GM21619 (cell line): ENCODE measurements around the gene CCDC200.
"Not testable (repeated sequence)": the region's sequence is repeated elsewhere in the genome, so short reads cannot be mapped to it uniquely, and the experiment has no call there.

Source experiments
- ATAC-seq: cut with Tn5 transposase; IDR thresholded peaks from one replicate; pipeline ENCODE4 v1.9.1; 2021; ENCODE audit not compliant: unreplicated experiment

CCDC200 gene

GRCh38 chr17:43228020-43228782, at the start of gene CCDC200:
CCDC200 (minus strand) TSS chr17:43228623; CDS start chr17:43228554, 69 bp downstream.
- not testable (repeated sequence) for ATAC-seq

GRCh38 chr17:43272914-43273313, 44.5 kb upstream of the CCDC200 start:
- ATAC-seq: not testable (repeated sequence)

GRCh38 chr17:43272483-43272882, 44.1 kb upstream of the CCDC200 start:
- not testable (repeated sequence) for ATAC-seq

GRCh38 chr17:43270552-43271504, 42.4 kb upstream of the CCDC200 start:
- ATAC-seq: not testable (repeated sequence)

- ATAC-seq: not testable (repeated sequence)
Measured at GRCh38 chr17:43246456-43246855, 18.0 kb upstream of the CCDC200 start.

GRCh38 chr17:43240596-43241352, 12.4 kb upstream of the CCDC200 start:
- ATAC-seq: not testable (repeated sequence)

GRCh38 chr17:43239597-43239996, 11.2 kb upstream of the CCDC200 start:
- ATAC-seq: not testable (repeated sequence)

GRCh38 chr17:43233877-43234276, 5.5 kb upstream of the CCDC200 start, which contains the start of gene RNU2-1:
RNU2-1 (minus strand) TSS chr17:43233977.
- not testable (repeated sequence) for ATAC-seq

GRCh38 chr17:43233263-43233662, 4.8 kb upstream of the CCDC200 start:
- not testable (repeated sequence) for ATAC-seq

- ATAC-seq: not testable (repeated sequence)
Measured at GRCh38 chr17:43232021-43232699, 3.7 kb upstream of the CCDC200 start.

GRCh38 chr17:43231205-43232020, 3.0 kb upstream of the CCDC200 start:
- ATAC-seq: not testable (repeated sequence)

GRCh38 chr17:43226393-43226792, 2.0 kb downstream of the CCDC200 start:
- ATAC-seq: no peak

- no peak for ATAC-seq
Measured at GRCh38 chr17:43224146-43224705, 4.2 kb downstream of the CCDC200 start.

GRCh38 chr17:43220511-43221125, 7.8 kb downstream of the CCDC200 start:
- ATAC-seq: no peak

GRCh38 chr17:43219746-43220380, 8.6 kb downstream of the CCDC200 start:
- ATAC-seq: no peak

- ATAC-seq: no peak
Measured at GRCh38 chr17:43219001-43219400, 9.4 kb downstream of the CCDC200 start.

- no peak for ATAC-seq
Measured at GRCh38 chr17:43217614-43218087, 10.8 kb downstream of the CCDC200 start.
